ENCODE measurements around the gene COG6.

- TF ChIP-seq POLR2A (IDR thresholded peaks at IDR 0.05; ENCODE audit: low read length) (no peak), GATA1 (IDR thresholded peaks at IDR 0.05; ENCODE audit: low read depth, low read length) (no peak)
Measured at GRCh38 chr13:39789451-39789850, 134.0 kb downstream of the COG6 start.
